HG03095 (cell line): ENCODE measurements around the gene CMYA5.

ENCODE experiments used
- ATAC-seq: cut with Tn5 transposase; IDR thresholded peaks from one replicate; pipeline ENCODE4 v1.9.1; 2021; ENCODE audit warnings: moderate library complexity; ENCODE audit not compliant: unreplicated experiment

Gene CMYA5

DNA sequence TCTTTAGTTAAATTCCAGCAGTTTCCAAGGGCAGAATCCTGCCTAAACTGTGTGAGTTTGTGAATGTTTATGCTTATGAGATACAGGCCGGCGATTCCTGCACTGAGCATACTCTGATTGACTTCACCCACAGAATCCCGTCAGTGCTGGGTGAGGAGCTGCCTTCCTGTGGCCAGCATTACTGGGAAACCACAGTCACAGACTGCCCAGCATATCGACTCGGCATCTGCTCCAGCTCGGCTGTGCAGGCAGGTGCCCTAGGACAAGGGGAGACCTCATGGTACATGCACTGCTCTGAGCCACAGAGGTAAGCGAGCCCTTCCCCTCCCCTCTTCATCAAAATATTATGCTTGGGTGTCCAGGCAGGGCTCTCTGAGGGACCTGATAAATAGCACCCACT is 103.7 kb downstream of the CMYA5 start:
- ATAC-seq, result no peak

- ATAC-seq, result no peak
Measured at GRCh38 chr5:79793722-79794121, 104.1 kb downstream of the CMYA5 start.

DNA sequence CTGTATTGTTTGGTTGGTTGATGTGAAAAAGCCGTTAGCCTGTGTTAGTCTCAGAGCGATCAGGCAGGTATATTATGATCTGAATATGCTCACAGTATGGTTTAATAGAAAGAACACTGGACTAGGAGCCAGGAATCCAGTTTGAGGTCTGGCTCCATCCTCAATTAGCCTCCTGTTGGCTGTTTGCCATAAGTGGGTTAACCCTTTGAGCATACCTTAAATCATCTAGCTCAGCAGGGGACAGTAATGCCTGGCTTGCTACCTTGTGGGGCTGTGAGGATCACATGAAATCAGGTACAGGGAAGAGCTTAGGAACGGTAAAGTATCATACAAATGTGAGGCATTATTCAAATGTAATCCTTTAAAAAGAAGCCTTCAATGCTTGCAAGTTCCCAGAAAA is 104.7 kb downstream of the CMYA5 start:
- no peak for ATAC-seq

GRCh38 chr5:79795764-79796398 is 106.2 kb downstream of the CMYA5 start:
- no peak for ATAC-seq

GRCh38 chr5:79798893-79799590 is 109.4 kb downstream of the CMYA5 start:
- ATAC-seq, result no peak

DNA sequence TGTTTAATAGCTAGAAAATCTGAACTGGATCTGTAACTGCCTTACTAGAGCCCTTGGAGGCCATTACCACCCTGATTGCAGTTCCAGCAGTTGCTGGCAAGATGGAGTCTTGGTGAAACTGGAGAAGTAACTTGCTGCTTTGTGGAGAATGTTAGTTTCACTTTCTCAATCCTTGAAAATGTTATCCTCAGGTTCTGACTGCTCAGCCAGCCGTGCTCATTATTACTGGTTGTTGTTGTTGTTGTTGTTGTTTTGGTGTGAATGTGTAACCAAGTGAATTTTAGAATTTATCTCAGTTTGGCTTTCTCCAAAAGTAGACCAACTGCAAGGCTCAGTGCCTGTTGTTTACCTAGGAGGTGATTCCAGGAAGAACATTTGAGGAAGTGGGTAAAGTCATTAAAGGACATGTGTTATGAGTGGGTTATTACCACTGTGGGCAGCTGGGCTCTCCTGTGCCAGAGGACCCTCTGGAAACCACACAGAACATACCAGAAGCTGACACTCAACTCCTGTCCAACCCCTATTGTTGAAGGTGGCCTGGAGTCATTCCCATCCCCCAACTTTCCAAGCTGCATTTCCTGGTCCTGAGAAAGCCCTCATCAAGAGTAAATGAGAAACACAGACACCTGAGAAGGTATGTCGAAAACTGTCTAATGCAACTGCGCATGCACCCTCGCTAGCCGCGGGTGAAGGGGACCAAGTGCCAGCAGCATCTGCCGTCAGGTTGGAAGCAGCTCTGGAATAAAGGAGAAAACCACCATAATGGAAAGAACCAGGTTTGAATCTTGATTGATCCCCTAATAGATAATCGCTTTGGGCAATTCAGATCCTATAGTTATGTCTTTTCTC is 111.6 kb downstream of the CMYA5 start:
- no peak for ATAC-seq

DNA sequence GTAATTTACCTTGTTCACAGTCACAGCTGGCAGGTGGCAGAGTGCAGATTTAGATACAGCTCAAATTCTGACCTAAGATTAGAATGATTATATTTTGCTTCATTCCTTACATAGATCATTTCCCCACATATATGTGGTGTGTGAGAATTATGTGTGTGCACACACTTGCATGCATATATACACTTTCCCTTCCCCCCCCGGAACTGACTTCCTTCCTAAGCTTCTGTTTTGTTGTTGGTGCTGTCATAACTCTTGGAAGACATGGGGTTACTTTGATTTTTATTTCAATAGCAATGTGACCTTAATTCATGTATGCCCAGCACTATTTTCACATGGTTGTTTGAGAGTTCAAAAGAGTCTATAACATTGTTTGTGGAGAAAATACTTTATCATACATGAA is 112.8 kb downstream of the CMYA5 start:
- no peak for ATAC-seq

GRCh38 chr5:79803007-79803406 is 113.4 kb downstream of the CMYA5 start:
- ATAC-seq, result no peak

GRCh38 chr5:79806741-79807140 is 117.1 kb downstream of the CMYA5 start:
- ATAC-seq, result no peak

GRCh38 chr5:79809743-79810142 is 120.1 kb downstream of the CMYA5 start:
- ATAC-seq, result no peak

DNA sequence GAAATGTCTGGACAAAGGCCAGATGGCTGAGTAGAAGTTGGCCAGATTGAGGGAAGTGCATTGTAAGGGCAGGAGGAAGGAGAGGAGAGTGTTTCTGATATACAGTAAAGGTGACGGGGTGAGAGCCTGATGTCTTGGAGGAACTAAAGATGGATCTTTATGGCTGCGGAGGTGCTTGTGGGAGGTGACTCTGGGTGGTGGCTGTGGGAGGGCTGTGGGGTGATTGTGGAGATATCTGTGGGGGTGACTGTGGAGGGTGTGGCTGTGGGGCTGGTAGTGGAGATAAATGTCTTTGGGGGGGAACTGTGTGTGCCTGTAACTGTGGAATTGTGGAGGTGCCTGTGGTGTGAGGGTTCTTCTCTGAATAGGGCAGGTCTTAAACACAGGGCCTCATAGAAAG is 121.4 kb downstream of the CMYA5 start:
- ATAC-seq, result no peak

DNA sequence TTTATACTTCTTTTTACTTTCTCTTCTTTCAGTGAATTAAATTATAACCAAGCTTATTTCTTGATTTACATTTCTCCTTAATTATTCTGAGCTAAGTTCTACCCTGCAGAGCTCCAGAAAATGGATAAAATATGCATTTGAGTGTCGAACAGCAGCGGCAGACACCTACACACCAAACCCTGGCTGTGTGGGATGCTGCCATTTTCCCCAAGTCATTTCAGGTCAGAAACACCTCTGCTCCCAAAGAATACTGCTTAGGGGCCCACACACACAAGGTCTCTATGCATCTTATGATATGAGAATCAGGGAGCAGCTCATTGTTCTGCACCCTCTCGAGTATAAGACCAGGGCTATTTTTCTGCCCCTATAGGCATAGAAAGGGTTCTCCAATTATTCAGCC is 122.3 kb downstream of the CMYA5 start:
- ATAC-seq, result no peak

GRCh38 chr5:79814699-79815098 is 125.1 kb downstream of the CMYA5 start:
- ATAC-seq, result no peak

GRCh38 chr5:79816014-79816413 is 126.4 kb downstream of the CMYA5 start:
- no peak for ATAC-seq

GRCh38 chr5:79820648-79821047 is 131.0 kb downstream of the CMYA5 start:
- no peak for ATAC-seq

DNA sequence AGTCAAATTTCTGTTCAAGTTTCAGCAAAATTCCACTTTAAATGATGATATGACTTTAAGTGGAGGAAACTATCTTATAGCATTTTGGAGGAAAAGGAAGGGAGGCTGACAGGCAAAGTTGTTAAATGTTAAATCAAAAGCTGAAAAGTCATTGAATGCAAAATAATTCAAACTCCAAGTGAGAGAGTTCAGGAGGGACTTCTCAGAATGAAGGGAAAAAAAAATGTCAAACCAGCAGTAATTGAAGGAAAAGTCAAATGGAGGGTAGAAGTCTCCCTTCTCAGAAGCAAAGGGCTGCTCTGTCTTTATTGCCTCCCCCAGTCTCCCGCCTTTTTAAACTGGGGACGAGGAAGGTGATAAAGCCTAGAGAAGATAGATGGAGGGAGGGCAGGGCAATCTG is 134.8 kb downstream of the CMYA5 start:
- no peak for ATAC-seq

GRCh38 chr5:79825802-79826201 is 136.2 kb downstream of the CMYA5 start:
- ATAC-seq, result no peak

DNA sequence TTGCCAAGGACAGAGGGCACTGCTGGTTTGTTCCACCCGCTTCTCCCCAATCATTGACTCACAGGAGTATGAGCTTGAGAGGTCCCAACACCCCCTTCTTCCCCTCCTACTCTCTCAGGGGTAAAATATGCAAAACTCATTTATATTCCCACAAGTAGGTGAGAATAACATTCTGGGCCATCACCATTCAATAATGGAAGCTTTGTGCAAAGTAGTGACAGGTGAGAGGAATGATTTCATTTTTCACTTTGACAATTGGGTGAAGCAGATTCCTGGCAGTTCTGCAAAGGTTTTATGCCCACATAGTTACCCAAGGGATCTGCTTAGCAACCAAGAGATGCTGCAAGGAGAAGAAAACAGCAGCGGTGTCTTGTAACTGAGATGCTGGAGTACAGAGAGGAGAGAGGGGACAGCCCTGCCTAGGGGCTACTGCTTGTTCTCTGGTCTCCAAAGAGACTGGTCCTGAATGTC is 137.6 kb downstream of the CMYA5 start:
- no peak for ATAC-seq

DNA sequence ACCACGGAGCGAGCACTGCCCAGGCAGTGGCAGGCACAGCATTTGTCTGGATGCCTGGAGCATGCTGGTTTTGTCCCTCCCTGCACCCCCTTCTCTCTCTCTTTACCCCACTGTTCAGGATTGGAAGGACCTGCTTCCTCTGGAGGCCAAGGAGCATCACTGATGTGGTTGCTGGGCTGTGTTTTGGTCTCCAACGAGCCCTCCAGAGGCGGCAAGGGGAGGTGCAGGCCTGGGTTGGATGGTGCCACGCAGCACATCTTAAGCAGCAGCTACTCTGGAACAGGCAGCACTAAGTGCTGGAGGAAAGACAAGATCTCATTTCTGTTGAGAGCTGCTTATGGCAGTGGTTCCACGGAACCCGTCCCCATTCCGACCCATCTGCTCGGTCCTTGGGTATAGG is 139.6 kb downstream of the CMYA5 start:
- no peak for ATAC-seq

DNA sequence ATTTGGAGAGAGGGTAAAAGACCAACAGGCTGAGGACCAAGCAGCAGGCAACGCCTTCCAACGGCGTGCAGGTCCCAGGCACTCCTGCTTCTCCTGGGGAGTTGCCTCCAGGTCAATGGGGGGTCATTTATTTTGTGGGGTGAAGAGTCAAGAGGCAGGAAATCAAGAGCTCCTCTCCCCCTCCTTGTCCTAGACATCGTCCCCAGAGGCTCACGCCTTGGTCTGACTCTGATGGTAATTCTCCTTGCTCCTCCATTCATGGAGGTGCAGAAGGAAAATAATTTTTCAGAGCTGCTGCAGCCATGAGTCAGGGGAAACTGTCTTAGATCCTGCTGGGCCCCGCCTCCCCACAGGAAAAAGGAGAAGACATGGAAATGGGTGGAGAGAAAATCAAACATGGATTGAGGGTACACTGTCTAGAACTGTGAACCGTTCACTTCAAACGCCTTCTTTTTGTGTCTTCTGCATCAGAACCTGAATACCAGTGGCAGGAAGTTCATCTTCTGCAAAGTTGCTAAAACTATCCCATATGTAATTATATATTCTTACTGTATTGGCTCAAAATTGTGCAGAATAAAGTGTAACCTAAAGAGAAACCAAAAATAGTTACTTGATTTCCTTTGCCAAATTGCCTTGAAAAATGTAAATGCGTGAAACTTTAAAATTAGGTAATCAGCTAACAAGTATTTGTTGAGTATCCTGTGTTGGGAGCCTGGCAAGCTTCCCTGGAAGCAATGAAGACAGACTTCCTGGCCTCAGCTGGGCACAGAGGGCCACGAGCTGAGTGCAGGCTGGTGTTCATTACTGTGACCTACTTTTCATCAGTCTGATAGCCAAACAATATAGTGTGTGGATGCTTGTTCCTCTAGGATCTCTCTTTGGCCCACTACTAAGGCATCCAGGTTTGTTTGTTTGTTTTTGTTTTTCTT is 142.0 kb downstream of the CMYA5 start:
- no peak for ATAC-seq

DNA sequence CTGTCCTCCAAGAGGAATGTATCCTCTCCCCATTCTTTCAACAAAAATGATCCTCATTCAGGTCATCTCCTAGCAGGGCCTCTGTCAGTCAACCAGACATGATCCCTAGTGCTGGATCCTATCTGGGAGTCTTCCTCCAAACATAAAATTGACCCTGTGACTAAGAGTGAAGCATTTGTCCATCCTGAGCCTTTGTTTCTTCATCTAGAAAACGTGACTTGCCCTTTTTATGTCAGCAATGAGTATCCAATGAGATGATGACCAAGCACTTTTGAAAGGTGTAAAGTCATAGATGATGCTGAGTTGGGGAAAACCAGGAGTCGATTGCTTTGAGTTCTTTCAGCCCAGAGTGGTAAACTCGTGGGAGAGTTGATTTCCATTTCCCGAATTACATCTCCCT is 143.3 kb downstream of the CMYA5 start:
- no peak for ATAC-seq
